HG03457 (cell line): Measurements from ENCODE around the gene RRP15.

Experiments
- ATAC-seq: cut with Tn5 transposase; IDR thresholded peaks from one replicate; pipeline ENCODE4 v1.9.1; 2021; ENCODE audit warnings: moderate number of reproducible peaks; ENCODE audit not compliant: unreplicated experiment

The RRP15 gene, protein sequence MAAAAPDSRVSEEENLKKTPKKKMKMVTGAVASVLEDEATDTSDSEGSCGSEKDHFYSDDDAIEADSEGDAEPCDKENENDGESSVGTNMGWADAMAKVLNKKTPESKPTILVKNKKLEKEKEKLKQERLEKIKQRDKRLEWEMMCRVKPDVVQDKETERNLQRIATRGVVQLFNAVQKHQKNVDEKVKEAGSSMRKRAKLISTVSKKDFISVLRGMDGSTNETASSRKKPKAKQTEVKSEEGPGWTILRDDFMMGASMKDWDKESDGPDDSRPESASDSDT

DNA sequence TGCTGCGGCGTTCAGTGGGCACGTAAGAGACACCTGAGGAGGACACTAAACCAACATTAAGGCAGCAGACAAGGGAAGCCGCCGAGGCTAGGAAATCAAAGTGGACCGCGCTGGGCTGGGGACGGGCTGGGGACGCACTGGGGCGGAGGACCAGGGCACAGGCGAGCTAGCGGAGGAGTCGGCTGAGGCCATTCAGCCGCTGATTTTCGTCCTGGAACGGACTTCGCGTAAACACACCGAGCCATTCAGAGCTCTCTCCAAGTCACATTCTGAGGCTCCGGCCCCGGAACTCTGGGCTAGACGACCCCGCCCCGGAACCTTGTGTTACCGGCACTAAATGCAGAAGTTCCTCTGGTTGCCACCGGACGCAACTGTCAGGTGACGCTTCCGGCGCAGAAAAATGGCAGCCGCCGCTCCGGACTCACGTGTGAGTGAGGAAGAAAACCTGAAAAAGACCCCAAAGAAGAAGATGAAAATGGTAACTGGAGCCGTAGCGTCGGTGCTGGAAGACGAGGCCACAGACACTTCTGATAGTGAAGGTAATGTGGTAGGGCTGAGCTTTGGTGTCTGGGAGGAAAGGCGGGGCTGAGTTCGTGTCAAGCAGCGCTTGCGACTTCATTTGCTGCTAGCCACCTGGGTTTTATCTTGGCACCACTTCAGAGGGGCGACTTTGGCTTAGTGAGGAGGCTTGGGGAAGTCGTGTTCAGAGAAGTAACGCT, at the start of gene RRP15:
RRP15 (plus strand) TSS at position 377 of the 719 bp plus-strand sequence; CDS start at position 401, 24 bp downstream.
- peak; percentile 99 for ATAC-seq

DNA sequence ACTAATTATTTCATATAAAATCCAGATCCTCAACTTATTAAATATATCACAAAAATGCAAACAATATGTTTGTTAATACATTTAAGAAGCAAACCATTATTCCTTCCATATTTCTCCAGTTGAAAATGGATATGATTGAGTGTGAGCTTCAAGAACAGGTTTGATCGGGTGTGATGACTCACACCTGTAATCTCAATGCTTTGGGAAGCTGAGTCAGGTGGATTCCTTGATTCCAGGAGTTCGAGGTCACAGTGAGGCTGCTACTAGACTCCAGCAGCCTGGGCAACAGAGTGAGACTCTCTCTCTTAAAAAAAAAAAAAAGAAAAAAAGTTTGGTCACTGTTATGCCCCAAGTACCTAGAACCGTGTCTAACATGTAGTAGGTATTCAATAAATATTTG, 42.9 kb upstream of the RRP15 start:
- ATAC-seq, result no peak

GRCh38 chr1:218247339-218247738, 37.8 kb upstream of the RRP15 start:
- ATAC-seq, result peak; percentile 54

GRCh38 chr1:218249338-218250140, 35.6 kb upstream of the RRP15 start:
- no peak for ATAC-seq

DNA sequence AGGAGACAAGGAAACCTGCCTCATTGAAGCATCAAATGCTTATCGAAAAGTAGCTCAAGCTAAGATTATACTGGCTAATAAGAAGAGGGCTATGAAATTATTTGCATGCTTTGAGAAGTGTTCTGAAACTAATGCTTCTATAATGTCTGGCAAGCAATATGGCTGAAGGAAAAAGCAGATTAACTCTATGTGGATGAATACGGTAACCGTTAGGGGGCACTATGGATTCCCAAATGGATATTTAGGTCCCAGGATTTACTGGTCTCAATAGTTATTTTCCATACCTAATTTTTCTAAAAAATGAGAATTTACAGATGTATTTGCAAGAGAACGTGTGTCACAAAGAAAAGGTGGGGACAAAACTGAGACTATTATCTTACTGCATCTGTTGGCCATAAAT, 34.6 kb upstream of the RRP15 start:
- no peak for ATAC-seq

GRCh38 chr1:218254296-218254946, 30.7 kb upstream of the RRP15 start:
- no peak for ATAC-seq

- ATAC-seq, result no peak
These were observed 30.0 kb upstream of the RRP15 start for GRCh38 chr1:218255090-218255489.

DNA sequence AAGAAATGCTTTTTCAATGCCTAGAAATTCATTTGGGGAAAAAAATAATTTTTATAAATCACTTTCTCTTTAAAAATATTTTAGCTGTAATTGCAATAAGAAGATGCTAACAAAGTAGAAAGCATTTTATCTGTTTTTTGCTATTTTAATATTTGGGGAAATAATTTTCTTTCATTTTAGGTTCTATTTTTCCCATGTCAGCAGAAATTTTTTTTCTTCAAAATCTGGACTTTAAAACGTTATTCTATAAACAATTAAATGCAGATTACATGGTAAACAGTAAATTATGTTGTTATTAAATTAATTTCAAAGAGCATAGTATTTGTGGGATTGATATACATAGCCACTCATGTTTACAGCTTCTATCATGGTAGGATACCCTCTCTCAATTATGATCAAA, 27.7 kb upstream of the RRP15 start:
- ATAC-seq, result no peak

GRCh38 chr1:218257971-218258370, 27.1 kb upstream of the RRP15 start:
- no peak for ATAC-seq

- no peak for ATAC-seq
These were observed 25.8 kb upstream of the RRP15 start for GRCh38 chr1:218259339-218259738.

- no peak for ATAC-seq
These were observed 25.3 kb upstream of the RRP15 start for GRCh38 chr1:218259800-218260199.

GRCh38 chr1:218262259-218262658, 22.8 kb upstream of the RRP15 start:
- ATAC-seq, result no peak

DNA sequence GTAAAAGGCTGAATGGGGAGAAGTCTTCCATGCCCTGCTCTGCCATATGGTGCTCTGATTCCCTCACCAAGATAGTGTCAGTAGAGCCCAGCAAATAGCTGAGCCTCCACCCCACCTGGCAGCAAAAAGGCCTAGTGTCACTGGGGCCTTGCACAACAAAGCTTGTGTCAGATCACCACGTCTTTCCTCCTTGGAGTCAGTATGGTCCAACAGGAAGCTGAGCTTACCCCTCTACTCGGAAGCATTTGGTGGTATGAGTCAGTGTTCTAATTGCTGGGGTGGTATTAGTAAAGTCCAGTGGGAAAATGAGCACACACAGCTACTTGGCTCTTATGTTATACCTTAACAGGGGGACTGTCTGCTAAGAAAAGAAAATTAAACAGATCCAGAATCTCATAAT, 18.7 kb upstream of the RRP15 start:
- ATAC-seq, result no peak

DNA sequence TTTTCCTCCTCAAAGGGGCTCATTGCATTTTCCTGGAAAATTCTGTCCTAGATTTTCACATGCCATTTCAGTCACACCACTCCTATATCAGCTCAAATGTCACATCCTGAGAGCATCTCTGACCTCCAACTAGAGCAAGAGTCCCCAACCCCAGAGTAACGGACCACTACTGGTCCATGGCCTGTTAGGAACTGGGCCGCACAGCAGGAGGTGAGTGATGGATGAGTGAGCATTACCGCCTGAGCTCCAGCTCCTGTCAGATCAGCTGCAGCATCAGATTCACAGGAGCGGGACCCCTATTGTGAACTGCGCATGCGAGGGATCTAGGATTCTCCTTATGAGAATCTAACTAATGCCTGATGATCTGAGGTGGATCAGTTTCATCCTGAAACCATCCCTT, 12.7 kb upstream of the RRP15 start:
- ATAC-seq, result no peak

GRCh38 chr1:218273762-218274479, 11.2 kb upstream of the RRP15 start:
- ATAC-seq, result no peak

- no peak for ATAC-seq
These were observed 10.6 kb upstream of the RRP15 start for GRCh38 chr1:218274511-218274910.

- no peak for ATAC-seq
These were observed 9.3 kb upstream of the RRP15 start for GRCh38 chr1:218275823-218276222.

GRCh38 chr1:218281285-218281684, 3.8 kb upstream of the RRP15 start:
- ATAC-seq, result no peak

DNA sequence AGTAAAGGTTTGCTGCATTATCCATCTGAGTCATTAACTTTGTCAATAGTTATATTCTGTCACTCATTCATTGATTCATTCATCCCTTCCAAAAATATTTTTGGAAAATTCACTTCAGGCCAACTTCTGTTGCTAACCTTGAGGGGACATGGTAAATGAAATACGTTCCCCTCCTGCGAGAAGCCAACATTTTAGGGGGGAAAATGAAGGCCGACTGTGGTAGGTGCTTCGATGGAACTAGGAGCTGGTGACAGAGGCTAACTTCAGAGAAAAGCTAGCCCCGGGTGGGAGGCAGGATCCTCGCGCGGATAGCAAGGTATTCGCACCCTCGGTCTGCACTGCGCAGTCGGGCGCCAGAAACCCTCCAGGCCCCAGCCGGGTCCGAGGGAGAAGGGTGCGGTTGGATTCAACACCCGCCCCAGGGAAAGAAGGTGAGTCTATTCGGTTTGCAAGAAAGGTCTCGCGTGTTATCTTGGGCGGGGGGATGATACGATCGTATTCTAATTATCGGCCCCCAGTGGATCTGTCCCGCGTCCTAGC, 646 bp upstream of the RRP15 start:
- ATAC-seq, result no peak

GRCh38 chr1:218292515-218292914, 7.4 kb downstream of the RRP15 start:
- ATAC-seq, result no peak
